Measurements from ENCODE around the gene LDB3. TPM values are rescaled to one million over a fixed set of nuclear protein-coding genes. Genes with fewer than 3 reads are reported as not detected.

LDB3 gene
- total RNA-seq, 1 donor from 2014 or later, result 0.22 TPM

DNA sequence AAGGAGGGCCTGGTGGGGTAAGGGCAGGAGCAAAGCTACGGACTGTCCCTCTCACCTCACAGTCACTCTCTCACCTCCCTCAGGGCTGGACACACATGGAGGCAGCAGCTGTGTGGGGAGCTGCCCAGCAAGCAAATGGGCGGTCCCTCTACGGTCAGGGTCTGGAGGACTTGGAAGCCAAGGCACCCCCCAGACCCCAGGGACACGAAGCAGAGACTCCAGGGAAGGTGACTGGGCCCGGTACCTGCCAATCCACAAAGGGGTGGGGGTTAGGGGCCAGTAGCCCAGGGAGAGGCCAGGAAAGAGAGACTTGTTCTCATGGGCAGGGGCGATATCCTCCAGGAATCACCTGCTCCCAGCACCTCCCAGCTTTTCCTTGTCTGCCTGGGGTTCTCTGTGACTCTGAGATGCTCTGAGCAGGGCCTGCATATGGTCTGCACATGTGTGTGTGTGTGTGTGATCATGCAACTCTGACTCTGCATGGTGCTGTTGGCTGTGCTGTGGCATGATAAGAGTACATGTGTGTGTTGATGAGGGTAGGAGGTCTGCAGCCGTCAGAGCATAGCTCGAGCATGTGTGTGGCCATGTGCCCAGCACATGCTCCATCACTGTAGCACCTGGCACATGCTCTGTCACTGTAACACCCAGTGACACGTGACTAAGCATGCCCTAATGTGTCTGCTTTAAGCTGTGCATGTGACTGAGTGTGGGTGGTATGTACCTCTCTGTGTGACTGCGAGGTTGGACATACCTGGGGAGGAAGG is 4.6 kb upstream of the LDB3 start:
- no peaks in the 10 kb centered on the region for H3K9me3 Mint-ChIP-seq
- H3K27ac Mint-ChIP-seq, result no peak overlapping the region
- no peaks in the 10 kb centered on the region for H3K36me3 Mint-ChIP-seq
- no peak overlapping the region for H3K4me3 Mint-ChIP-seq
- TF ChIP-seq CTCF (IDR thresholded peaks at IDR 0.05; ENCODE audit: unreplicated experiment), result no peak
- H3K4me1 Mint-ChIP-seq, result peaks cover 7% of the 10 kb centered on the region
- peaks cover 25% of the 10 kb centered on the region for H3K27me3 Mint-ChIP-seq (ENCODE audit: low read depth)
- DNase-seq (ENCODE audit: low spot score in 2 of 2, unreplicated experiment in 2 of 2), result no peak

GRCh38 chr10:86664341-86665217 is 3.7 kb upstream of the LDB3 start:
- Mint-ChIP-seq H3K27me3 (ENCODE audit: low read depth) (peaks cover 18% of the 10 kb centered on the region), H3K27ac (no peak overlapping the region), H3K4me3 (no peak overlapping the region), H3K36me3 (no peaks in the 10 kb centered on the region), H3K9me3 (no peaks in the 10 kb centered on the region), H3K4me1 (peaks cover 7% of the 10 kb centered on the region)
- DNase-seq (ENCODE audit: low spot score in 2 of 2, unreplicated experiment in 2 of 2), result no peak
- TF ChIP-seq CTCF (IDR thresholded peaks at IDR 0.05; ENCODE audit: unreplicated experiment), result no peak

DNA sequence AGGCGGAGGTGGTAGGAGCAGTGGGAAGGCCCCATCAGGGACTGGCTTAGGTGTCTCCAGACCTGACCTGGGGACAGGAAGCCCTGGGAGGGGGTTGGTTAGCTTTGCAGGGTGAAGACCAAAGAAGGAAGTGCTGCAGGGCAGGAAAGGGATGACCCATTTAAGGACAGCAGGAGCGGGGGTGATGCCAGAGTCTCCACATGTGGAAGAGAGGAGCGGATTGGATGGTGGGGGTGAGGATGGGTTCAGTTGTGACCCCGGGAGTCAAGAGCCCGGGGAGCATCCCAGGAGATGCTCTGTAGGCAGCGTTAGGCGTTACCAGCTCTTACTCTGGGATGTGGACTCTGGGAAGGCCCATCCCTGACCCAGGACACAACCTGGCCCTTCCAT is 3.1 kb upstream of the LDB3 start:
- peaks cover 7% of the 10 kb centered on the region for H3K4me1 Mint-ChIP-seq
- no peaks in the 10 kb centered on the region for H3K36me3 Mint-ChIP-seq
- H3K27ac Mint-ChIP-seq, result no peak overlapping the region
- DNase-seq (ENCODE audit: low spot score in 2 of 2, unreplicated experiment in 2 of 2), result no peak
- H3K9me3 Mint-ChIP-seq, result no peaks in the 10 kb centered on the region
- H3K4me3 Mint-ChIP-seq, result no peak overlapping the region
- peaks cover 15% of the 10 kb centered on the region for H3K27me3 Mint-ChIP-seq (ENCODE audit: low read depth)
- TF ChIP-seq CTCF (IDR thresholded peaks at IDR 0.05; ENCODE audit: unreplicated experiment), result no peak

DNA sequence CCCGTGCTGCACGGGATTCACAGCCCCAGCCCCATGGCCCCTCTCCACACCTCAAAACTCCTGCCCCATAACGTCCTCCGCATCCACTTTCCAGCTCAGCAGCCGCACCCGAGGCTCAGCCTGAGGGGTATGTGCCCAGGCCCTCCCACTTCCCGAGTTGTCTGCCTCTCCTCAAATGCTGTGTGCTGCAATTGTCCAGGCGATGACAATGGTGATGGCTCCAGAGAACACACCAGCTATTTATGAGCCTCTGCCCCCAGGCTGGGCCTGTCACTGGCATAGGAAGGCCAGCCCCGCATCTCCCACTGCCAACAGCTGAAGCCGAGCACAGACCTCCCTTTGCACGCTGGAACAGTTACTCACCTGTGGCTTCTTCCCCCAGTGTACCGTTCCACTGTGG is 2.4 kb upstream of the LDB3 start:
- H3K36me3 Mint-ChIP-seq, result no peaks in the 10 kb centered on the region
- DNase-seq (ENCODE audit: low spot score in 2 of 2, unreplicated experiment in 2 of 2), result no peak

GRCh38 chr10:86666538-86666937 is 1.8 kb upstream of the LDB3 start:
- TF ChIP-seq CTCF (IDR thresholded peaks at IDR 0.05; ENCODE audit: unreplicated experiment), result no peak

More for the DNA sequence above, 2.4 kb upstream of the LDB3 start:
- no peak overlapping the region for H3K27ac Mint-ChIP-seq
- TF ChIP-seq CTCF (IDR thresholded peaks at IDR 0.05; ENCODE audit: unreplicated experiment), result no peak
- H3K9me3 Mint-ChIP-seq, result no peaks in the 10 kb centered on the region
- H3K4me1 Mint-ChIP-seq, result peaks cover 7% of the 10 kb centered on the region
- no peak overlapping the region for H3K4me3 Mint-ChIP-seq
- peaks cover 13% of the 10 kb centered on the region for H3K27me3 Mint-ChIP-seq (ENCODE audit: low read depth)

More at GRCh38 chr10:86666538-86666937, 1.8 kb upstream of the LDB3 start:
- no peak for DNase-seq (ENCODE audit: low spot score in 2 of 2, unreplicated experiment in 2 of 2)
- H3K4me3 Mint-ChIP-seq, result no peak overlapping the region
- no peaks in the 10 kb centered on the region for H3K9me3 Mint-ChIP-seq
- no peak overlapping the region for H3K27ac Mint-ChIP-seq
- peaks cover 7% of the 10 kb centered on the region for H3K4me1 Mint-ChIP-seq
- H3K36me3 Mint-ChIP-seq, result no peaks in the 10 kb centered on the region
- peaks cover 13% of the 10 kb centered on the region for H3K27me3 Mint-ChIP-seq (ENCODE audit: low read depth)

Data from mesothelial cell of epicardium (in vitro differentiated cells).